IPS-11a (cell line): ENCODE measurements around the gene SP6.
A peak's percentile ranks its signal among the peaks of the same experiment; 100 is the strongest.

ENCODE experiments used
- H3K4me3 ChIP-seq: one replicate; pipeline ENCODE4 v1.5.1; 2013; ENCODE audit warnings: low read depth, low read length, control low read depth

SP6 gene

DNA sequence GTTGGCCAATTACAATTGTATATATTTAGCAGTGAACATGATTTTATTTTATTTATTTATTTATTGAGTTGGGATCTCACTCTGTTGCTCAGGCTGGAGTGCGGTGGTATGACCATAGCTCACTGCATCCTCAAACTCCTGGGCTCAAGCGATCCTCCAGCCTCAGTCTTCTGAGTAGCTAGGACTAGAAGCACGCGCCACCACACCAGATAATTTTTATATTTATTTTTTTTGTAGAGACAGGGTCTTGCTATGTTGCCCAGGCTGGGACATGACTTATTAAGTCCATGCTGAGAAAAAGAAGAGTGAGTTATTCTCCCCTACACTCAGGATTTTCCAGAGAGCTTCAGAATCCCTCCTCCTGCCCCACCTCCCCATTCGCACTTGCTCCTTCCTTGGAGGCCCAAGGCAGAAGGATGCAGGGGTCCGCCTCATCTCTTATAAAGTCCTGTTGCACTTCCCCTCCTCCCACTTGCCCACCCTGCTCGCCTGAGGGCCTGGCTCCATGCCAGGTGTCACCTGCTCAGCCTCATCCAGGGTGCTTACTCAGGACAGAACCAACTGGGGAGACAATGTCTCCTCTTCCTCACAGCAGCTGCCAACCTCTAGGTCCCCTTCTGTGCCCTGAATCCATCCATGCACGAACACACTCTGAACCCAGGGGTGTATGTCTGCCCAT is 29.0 kb upstream of the SP6 start:
- no peak overlapping the region for H3K4me3 ChIP-seq

DNA sequence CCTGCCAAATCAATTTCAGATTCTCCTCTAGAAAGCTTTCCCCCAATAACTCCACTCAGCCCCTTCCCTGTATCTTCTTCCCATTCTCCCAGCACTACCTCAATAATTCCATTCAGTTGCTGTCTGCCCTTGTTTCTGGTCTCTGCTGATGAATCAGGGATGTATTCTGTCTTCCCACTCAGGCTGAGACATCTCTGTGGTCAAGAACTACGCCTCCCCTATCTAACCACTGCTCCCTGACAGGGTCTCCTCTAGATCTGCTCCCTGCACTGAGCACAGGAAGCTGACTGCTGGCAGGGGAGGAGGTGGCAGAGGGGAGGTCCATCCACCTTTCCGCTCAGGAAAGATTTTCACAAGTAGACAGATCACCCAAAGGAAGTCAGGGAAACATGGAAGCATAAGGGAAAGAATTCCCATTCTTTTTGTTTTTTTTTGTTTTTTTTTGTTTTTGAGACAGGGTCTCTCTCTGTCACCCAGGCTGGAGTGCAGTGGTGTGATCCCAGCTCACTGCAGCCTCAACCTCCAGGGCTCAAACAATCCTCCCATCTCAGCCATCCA is 28.1 kb upstream of the SP6 start:
- H3K4me3 ChIP-seq = no peak overlapping the region

DNA sequence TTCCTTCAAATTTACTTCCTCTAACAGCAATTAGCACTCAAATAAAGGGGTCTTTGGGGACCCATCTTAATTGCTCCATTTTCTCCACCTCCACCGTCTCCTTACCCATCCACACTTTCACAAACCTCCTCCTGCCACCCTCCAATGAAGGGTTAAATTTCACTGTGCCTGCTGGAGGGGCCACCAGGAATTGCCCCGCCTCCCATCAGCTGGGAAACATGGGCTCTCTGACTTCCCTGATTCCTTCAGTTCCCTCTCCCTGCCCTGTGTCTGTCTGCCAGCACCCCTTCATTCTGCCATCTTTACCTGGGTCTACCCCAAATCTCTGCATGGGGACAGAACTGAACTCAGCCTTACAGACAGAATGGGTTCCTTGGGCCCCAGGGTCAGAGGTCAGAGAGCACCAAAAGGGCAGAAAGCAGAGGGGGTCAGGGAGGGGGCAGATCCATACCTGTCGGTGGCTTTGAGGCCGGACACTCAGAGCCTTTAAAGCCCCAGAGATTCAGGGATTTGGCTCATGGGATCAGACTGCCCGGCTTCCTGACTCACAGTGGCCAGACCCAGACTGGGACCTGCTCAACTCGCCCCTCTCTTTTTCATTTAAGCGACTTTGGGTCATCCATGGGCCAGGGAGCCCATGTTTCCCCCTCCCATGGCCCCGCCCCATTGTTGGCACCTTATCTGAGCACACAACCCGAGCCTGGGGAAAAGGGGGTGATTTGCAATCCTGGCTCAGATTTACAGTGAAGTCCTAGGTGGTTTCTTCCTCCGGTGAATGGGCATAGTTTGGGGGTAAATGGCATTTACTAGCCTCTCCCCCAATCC is 27.5 kb upstream of the SP6 start:
- no peak overlapping the region for H3K4me3 ChIP-seq

DNA sequence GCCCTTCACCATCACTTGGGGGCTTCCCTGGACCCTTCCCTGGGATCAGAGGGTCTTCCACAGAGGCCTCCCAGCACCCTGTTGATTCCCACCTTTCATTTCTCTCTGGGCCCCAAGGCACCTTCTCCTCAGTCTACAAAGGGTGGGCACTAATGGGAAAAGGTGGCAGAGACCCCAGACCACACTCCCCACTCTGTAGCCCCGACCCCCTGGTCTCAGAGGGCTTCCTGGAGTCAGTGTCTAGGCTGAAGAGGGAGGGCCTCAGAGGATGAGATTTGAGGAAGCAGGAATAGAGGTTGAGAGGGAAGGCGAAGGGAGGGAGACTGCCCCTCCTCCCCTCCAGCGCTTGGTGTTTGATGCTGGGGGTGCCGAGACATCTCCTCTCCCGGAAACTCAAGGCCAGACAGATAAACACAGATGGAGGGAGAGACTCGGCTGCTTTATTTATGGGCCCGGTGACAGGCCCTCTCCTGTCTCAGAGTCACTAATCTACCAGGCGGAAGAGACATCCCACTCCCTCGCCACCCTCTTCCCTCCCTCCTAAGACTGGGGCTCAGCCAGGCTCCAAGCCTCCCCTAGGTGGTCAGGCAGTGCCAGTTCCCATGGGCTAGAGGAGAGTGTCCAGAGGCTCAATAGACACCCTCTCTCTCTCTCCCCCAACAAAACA is 26.5 kb upstream of the SP6 start:
- no peak overlapping the region for H3K4me3 ChIP-seq

DNA sequence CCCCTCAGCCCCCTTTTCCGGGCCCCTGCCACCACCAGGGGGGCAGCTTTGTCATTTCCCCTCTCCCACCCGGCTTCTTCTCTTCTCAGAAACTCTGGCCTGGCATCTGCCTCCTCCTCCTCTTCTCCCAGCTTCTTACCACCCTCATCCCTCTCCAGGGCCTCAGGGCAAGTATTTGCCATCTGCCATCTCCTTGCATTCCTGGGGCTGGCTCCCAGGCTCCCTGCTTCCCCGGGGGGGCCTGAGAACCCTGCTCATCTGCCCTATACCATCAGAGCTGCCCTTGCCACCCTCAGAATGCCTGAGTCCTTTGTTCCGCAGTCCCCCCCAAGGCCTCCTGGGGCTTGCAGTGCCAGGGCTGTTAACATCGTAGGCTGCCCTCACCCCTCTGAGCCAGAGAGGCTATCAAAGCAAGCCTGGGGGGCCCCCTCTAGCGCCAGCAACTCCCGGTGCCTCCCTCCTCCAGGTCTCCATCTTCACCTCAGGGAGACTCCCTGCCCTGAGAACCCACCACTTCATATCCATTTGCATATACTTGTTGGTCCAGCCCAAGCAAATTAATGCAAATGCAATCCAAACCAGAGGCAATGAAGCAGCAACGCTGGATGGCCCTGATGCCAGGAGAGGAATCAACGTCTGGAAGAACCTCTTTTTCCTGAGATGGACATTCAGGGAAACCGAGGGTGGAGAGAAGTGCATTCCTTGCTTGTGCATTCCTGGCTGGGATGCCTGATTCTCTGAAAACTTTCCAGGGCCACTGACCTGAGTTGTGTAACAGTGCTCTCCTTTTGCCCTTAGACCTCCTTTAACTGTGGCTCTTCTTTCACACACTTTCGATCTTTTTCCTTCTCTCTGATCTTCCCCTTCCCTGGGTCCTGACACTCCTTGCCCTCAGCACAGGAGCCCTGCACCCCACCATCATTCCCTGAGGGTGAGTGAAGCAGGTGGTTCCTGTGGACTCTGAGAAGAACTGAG is 24.3 kb upstream of the SP6 start:
- H3K4me3 ChIP-seq = no peak overlapping the region

DNA sequence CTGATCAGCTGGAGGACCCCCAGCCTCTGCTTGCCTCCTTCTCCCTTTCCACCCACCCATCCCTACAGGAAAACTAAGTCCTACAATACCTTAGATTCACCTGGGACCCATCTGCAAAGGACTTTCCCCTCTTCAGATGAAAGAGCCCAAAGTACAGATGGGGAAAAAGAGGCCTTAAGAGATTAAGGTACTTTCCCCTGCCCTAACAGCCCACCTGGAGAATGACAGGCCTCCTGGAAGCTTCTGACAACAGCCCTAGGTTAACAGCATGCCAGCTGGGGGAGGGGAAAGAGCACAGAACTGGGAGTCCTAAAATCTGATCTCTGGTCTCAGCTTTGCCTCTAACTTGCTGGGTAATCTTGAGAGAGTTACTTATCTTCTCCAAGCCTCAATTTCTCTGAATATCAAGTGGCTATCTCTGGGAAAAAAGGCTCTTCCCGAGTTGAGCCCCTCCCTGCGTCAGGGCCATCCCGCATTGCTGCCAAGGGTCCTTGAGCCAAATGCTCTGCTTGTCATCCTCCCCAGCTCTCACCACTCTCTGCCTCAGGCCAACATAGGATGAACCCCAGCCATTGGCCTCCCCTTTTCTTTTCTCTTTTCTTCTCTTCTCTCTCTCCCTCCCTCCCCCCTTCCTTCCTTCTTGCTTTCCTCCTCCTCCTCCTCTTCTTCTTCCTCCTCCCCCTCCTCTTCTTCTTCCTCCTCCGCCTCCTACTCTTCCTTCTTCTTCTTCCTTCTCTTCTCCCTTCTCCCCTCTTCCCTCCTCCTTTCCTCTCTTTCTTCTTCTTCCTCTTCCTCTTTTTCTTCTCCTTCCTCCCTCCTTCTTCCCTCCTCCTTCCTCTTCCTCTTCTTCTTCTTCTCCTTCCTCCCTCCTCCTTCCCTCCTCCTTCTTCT is 22.5 kb upstream of the SP6 start:
- no peak overlapping the region for H3K4me3 ChIP-seq

DNA sequence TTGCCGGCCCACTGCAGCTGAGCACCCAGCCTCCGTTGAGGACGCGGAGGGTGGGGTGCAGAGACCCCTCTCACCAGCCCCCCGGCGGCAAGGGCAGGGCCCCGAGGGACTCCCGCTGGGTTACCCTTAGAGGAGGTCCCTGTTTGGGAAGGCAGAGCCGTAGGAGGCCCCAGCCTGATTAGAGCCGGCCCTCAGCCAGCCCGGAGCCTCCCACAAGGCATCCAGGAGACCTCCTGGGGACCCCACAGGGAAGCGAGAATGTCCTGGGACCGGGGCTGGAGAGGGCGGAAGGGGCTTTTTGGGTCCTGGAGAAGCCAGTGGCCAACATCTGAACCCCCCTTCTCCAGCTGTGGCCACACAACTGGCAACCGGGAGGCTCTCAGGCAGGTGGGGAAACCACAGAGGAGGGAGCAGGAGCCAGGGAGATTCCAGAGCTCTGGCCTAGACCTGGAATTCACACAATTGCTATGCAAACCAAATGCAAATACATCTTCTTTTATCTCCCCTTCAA is 21.7 kb upstream of the SP6 start:
- H3K4me3 ChIP-seq = peak overlapping the region; percentile 17

DNA sequence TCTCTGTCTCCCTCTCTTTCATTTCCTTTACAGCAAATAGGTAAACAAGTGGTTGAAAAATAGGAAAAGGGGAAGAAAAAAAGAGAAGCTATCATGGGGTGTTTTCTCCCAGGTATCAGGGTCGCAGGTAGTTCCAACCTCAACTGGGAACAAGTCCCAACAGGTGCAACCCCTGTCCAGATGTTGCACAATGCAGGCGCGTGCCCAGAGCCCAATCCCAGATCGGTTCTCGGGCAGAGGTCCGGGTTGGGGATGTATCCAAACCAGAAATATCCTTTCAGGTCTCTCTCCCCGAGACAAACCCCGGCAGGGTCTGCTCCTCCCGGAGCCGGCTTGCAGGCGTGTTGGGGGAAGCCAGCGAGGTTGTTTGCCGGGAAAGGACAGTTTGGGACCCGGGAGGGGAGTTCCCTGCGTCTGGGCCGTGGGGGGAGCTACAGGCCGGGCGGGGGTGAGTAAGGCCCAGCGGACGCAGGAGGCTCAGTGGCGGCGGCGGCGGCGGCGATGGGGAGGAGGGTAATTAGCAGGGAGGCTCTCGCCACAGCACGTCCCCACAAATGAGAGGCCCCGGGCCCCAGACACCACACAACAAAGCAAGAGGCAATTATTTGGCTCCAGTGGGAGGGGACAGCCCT is 21.2 kb upstream of the SP6 start:
- peak overlapping the region; percentile 17 for H3K4me3 ChIP-seq

DNA sequence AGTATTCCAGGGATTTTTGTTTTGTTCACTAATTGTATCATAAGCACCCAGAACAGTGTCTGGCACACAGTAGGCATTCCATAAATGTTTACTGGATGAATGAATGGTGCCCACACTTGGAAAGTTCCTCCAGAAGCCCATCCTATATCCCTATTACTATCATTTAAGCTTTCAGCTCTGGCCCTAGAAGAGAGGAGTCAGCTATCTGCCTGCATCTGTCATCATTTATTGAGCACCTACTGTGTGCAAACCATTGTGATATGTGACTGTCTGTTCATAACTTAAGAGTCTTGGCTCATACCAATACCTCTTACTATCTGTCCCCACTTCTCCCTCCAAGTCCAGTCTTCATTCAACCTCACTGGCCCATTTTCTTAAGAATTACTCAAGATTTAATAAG is 20.1 kb upstream of the SP6 start:
- H3K4me3 ChIP-seq = no peak overlapping the region

DNA sequence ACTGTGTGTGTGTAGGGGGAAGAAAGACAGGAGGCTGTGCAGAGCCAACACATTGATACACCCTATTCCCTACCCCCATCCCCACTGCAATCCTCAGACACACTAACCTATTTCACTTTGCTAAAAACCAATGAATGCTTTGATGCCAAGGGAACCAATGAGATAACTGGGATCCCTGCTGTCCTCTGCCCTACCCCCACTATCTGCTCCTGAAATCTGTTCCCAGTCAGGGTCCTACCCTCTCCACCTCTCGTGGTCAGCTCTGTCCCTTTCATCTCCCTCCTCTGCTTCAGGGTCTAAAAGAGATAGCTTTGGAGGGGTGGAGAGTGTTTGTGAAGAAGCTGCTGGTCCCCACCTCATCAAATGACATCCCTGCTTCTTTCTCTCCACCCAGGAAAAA is 19.1 kb upstream of the SP6 start:
- H3K4me3 ChIP-seq = no peak overlapping the region

DNA sequence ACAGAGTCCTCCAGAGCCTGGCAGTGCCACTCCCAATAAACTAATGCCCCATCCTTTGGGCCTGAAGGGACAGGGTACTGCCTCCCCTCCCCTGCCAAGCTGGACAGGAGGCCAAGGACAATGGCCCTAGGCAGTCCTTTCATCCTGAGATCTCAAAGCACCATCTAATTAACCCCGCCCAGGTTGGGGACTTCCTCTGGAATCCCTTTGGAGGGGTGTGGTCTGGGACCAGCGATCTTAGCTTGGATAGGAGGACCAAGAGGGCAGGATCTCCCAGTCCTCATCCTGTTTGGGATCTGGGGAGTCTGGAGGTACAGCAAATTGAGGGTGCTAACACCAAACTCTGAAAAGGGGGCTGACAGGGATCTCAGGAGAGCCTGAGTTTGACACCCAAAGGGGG is 18.2 kb upstream of the SP6 start:
- no peak overlapping the region for H3K4me3 ChIP-seq

DNA sequence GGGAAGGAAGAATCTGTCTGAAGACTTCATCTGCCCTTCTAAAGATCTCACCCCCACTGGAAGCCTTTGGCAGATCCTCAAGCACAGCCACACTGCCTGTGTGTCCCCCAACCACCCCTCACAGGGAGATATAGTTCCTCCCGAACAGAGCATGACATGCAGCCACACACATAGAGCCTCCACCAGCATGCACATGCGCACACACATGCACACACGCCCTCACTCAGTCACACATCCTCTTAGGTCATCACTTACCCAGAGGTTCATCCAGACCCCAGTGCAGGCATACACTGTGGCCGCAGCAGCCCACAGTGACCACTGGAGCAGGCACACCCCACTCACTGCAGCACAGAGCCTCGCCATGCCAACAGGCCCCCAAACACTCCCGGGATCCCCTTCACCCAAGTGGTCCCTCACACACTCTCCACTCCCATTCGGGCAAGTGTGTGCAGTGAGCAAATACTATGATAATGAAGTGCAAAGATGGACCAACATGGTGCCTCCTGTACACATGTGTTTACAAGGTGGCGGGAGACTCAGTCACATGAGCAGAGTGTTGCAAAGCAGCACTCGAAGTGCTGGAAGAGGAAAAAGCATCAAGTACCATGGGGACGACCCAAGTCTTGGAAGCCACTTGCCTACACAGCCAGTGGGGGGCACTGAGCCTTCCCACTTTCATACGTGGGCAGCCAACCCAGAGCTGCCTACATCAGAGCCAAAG is 17.0 kb upstream of the SP6 start:
- no peak overlapping the region for H3K4me3 ChIP-seq

DNA sequence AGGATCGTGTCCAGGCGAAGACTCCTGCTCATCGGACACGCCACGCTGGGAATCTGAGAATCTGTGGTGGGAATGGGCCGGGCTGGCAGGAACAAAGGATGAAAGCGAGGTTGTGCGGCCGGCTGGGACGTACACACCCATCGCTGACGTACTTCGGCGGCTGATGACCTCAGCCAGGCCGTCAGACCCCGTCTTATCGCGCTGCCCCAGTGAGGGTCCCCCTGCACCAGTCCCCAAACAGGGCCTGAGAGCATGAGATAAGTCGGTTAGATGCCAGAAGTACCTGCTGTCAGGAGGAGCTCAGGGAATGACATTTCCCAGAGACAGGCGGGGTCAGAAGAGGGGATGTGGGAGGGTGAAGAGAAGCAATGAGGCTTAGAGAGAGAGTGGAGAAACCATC is 16.0 kb upstream of the SP6 start:
- H3K4me3 ChIP-seq = no peak overlapping the region

DNA sequence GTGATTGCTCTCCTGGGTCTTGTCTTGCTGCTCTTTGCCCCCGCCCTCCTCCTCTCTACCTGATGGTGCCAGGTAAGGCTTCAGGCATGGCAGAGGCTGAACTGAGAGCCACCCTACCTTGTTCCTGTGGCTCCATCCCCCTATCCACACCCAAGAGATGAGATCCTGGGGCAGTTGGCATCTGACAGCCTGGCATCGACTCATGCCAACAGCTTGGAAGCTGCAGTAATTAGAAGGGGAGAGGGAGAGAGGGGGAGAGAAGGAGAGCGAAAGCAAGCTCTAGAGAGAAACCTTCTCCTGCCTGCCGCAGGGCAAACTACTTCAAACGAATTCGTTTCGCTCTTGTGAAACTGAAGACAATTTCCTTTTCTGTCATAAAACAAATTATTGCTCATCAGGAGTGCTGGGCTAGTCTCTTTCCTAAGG is 13.8 kb upstream of the SP6 start:
- no peak overlapping the region for H3K4me3 ChIP-seq

DNA sequence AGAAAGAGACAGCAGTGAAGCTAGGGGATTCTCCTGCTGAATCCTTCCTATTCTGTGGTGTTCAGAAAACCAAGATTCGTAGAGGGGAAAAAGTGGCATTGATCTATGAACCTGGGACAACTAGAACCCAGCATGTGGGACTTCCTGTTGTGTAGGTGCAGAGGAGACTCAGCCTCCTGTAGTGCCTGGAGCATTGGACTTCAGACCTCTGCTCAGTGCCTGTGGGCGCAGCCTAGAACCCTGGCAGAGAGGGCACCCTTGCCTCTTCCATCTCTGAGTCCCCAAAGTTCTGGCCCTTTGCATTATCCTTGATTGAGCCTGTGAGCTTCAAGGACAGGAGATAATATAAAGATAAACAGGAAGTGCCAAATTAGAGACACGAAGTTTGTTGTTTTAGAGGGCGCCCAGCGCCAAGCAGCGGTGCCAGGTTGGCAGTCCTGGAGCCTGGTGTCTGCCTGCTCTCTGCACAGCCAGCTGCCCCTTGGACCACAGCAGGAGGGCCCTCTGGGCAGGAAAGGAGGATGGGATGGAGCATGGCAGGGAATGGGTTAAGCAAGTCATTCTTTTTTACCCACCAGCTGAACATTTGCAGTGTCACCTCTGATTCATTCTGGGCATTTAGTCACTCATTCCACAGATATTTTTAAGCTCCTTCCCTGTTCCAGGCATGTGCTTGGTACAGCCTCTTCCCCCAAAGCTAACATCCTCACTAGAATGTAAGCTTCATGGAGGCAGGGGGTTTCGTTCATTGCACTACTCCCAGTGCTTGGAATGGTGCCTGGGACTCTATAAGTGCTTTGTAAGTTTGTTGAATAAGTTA is 11.9 kb upstream of the SP6 start:
- no peak overlapping the region for H3K4me3 ChIP-seq

DNA sequence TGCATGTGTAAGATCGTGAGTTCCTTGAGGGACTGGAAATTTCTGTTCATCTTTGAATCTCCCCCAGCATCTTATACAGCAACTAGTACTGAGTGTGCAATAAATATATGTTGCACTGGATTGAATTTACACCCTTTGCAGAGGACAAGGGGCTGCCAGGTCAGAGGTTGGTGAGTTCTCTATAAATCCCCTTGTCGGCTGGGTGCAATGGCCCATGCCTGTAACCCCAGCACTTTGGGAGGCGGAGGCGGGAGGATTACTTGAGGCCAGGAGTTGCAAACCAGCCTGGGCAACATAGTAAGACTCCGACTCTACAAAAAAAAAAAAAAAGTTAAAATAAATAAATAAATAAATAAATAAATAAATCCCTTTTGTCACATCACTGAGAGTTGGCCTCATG is 9.4 kb upstream of the SP6 start:
- H3K4me3 ChIP-seq = no peak overlapping the region
